HEK293 (cell line): ENCODE data around the gene NDN.

Experiments
- CTCF ChIA-PET: fragments of 350-600 bp; formaldehyde crosslinking; extraction: SDS; loops from one replicate; lab custom pipeline; 2021; ENCODE audit warnings: antibody characterized with exemption; lab: Yijun Ruan, JAX
- POLR2A ChIA-PET: fragments of 300-600 bp; formaldehyde crosslinking; extraction: SDS; loops from one replicate; lab custom pipeline; 2020; ENCODE audit warnings: antibody characterized with exemption, inconsistent platforms; lab: Yijun Ruan, JAX
- H3K27ac ChIP-seq: fragments of 200-500 bp; sonication (Bioruptor generic); 2 replicates; pipeline ENCODE4 v1.5.1; 2014; ENCODE audit warnings: low read depth, low read length, control low read depth, inconsistent platforms; ENCODE audit errors: extremely low read depth
- H3K36me3 ChIP-seq, 2 experiments: fragments of 200-500 bp in 1 of 2; sonication (Bioruptor generic) in 1 of 2; 1 replicate in 1 of 2; 2 replicates in 1 of 2; pipeline ENCODE4 v1.5.1; 2014 to 2017; ENCODE audit warnings: inconsistent platforms in 2 of 2, low read length in 2 of 2; ENCODE audit not compliant: control insufficient read depth in 2 of 2, insufficient read depth in 1 of 2
- H3K4me1 ChIP-seq: fragments of 200-500 bp; sonication (Bioruptor generic); 2 replicates; pipeline ENCODE4 v1.5.1; 2014; ENCODE audit warnings: mild to moderate bottlenecking, low read length, inconsistent platforms; ENCODE audit not compliant: control insufficient read depth, insufficient read depth
- H3K4me3 ChIP-seq: 2 replicates; pipeline ENCODE4 v1.5.1; 2011; ENCODE audit warnings: low read depth, mild to moderate bottlenecking, control low read depth, low read length, moderate library complexity
- H3K9me3 ChIP-seq: fragments of 200-500 bp; sonication (Bioruptor generic); 2 replicates; pipeline ENCODE4 v1.5.1; 2014; ENCODE audit warnings: low read depth, low read length, inconsistent platforms; ENCODE audit not compliant: control insufficient read depth, insufficient read depth
- GLI4 ChIP-seq: fragments of 450-650 bp; formaldehyde crosslinking; IDR thresholded peaks from 2 replicates; pipeline ENCODE4 v1.5.1; 2016; ENCODE audit warnings: missing biosample characterization, missing genetic modification characterization
- IKZF3 ChIP-seq: fragments of 450-650 bp; IDR thresholded peaks from 2 replicates; pipeline ENCODE4 v1.5.0; 2018; ENCODE audit warnings: missing biosample characterization, mild to moderate bottlenecking, missing genetic modification characterization, moderate library complexity
- SCRT1 ChIP-seq: fragments of 450-650 bp; formaldehyde crosslinking; IDR thresholded peaks from 2 replicates; pipeline ENCODE4 v1.5.1; 2016; ENCODE audit warnings: missing biosample characterization, missing genetic modification characterization, borderline replicate concordance
- TRIM28 ChIP-seq: IDR thresholded peaks from 2 replicates; pipeline ENCODE4 v1.6.1; 2011; ENCODE audit warnings: low read length, control low read depth, borderline replicate concordance
- ZBTB17 ChIP-seq: fragments of 450-650 bp; formaldehyde crosslinking; IDR thresholded peaks from 2 replicates; pipeline ENCODE4 v1.5.1; 2016; ENCODE audit warnings: missing biosample characterization, missing genetic modification characterization
- ZNF10 ChIP-seq: fragments of 450-650 bp; formaldehyde crosslinking; IDR thresholded peaks from 2 replicates; pipeline ENCODE4 v1.5.1; 2017; ENCODE audit warnings: missing biosample characterization, missing genetic modification characterization
- ZNF184 ChIP-seq: fragments of 450-650 bp; IDR thresholded peaks from 2 replicates; pipeline ENCODE4 v1.5.1; 2018; ENCODE audit warnings: missing biosample characterization, mild to moderate bottlenecking, missing genetic modification characterization
- ZNF248 ChIP-seq: fragments of 450-650 bp; formaldehyde crosslinking; IDR thresholded peaks from 2 replicates; pipeline ENCODE4 v1.5.1; 2017; ENCODE audit warnings: missing biosample characterization, missing genetic modification characterization
- ZNF585B ChIP-seq: fragments of 450-650 bp; formaldehyde crosslinking; IDR thresholded peaks from 2 replicates; pipeline ENCODE4 v1.5.1; 2016; ENCODE audit warnings: missing biosample characterization, missing genetic modification characterization
- ZNF596 ChIP-seq: fragments of 450-650 bp; IDR thresholded peaks from 2 replicates; pipeline ENCODE4 v1.5.0; 2018; ENCODE audit warnings: missing biosample characterization, mild to moderate bottlenecking, missing genetic modification characterization, moderate library complexity
- ZNF660 ChIP-seq: fragments of 450-650 bp; IDR thresholded peaks from 2 replicates; pipeline ENCODE4 v1.5.1; 2018; ENCODE audit warnings: missing biosample characterization, mild to moderate bottlenecking, missing genetic modification characterization
- ZNF670 ChIP-seq: fragments of 450-650 bp; formaldehyde crosslinking; IDR thresholded peaks from 2 replicates; pipeline ENCODE4 v1.5.1; 2016; ENCODE audit warnings: missing biosample characterization, missing genetic modification characterization, low read depth
- ZNF837 ChIP-seq: fragments of 450-650 bp; formaldehyde crosslinking; IDR thresholded peaks from 2 replicates; pipeline ENCODE4 v1.5.1; 2016; ENCODE audit warnings: missing biosample characterization, missing genetic modification characterization
- ZSCAN16 ChIP-seq: fragments of 450-650 bp; formaldehyde crosslinking; IDR thresholded peaks from 2 replicates; pipeline ENCODE4 v1.5.1; 2016; ENCODE audit warnings: missing biosample characterization, missing genetic modification characterization
- TF ChIP-seq, protein P1 (sequence below): fragments of 450-650 bp; formaldehyde crosslinking; IDR thresholded peaks from 2 replicates; pipeline ENCODE4 v1.5.1; 2017; ENCODE audit warnings: missing biosample characterization, missing genetic modification characterization
- TF ChIP-seq, protein P2 (sequence below): fragments of 450-650 bp; formaldehyde crosslinking; IDR thresholded peaks from 2 replicates; pipeline ENCODE4 v1.5.1; 2016; ENCODE audit warnings: missing biosample characterization, missing genetic modification characterization
- TF ChIP-seq, protein P3 (sequence below): fragments of 450-650 bp; formaldehyde crosslinking; IDR thresholded peaks from 2 replicates; pipeline ENCODE4 v1.5.1; 2016; ENCODE audit warnings: missing biosample characterization, missing genetic modification characterization
- TF ChIP-seq, protein P4 (sequence below): fragments of 450-650 bp; formaldehyde crosslinking; IDR thresholded peaks from 2 replicates; pipeline ENCODE4 v1.5.1; 2016; ENCODE audit warnings: missing biosample characterization, missing genetic modification characterization

The NDN gene, protein sequence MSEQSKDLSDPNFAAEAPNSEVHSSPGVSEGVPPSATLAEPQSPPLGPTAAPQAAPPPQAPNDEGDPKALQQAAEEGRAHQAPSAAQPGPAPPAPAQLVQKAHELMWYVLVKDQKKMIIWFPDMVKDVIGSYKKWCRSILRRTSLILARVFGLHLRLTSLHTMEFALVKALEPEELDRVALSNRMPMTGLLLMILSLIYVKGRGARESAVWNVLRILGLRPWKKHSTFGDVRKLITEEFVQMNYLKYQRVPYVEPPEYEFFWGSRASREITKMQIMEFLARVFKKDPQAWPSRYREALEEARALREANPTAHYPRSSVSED

DNA sequence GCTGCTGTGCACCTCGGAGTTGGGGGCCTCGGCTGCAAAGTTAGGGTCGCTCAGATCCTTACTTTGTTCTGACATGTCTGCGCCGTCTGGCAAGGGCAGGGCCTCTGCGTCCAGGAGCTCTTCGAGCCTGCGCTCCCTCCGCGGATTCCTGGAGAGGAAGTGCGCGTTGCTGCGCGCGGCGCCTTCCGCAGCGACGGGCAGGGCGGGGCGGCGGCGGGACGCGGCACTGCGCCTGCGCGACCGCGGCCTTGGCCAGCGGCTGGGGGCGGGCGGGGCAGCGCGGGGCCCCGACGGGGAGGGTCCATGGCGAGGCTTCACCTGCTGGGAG lies at the start of gene NDN:
Gene NDN, minus strand, starts transcription at position 163 of the 328 bp plus-strand sequence. Its CDS starts 88 bp downstream, at position 75.
- no peaks in the 10 kb centered on the region for H3K36me3 ChIP-seq
- TF ChIP-seq, protein P1, sequence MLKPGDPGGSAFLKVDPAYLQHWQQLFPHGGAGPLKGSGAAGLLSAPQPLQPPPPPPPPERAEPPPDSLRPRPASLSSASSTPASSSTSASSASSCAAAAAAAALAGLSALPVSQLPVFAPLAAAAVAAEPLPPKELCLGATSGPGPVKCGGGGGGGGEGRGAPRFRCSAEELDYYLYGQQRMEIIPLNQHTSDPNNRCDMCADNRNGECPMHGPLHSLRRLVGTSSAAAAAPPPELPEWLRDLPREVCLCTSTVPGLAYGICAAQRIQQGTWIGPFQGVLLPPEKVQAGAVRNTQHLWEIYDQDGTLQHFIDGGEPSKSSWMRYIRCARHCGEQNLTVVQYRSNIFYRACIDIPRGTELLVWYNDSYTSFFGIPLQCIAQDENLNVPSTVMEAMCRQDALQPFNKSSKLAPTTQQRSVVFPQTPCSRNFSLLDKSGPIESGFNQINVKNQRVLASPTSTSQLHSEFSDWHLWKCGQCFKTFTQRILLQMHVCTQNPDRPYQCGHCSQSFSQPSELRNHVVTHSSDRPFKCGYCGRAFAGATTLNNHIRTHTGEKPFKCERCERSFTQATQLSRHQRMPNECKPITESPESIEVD (tag by site-specific recombination), result no peak
- TF ChIP-seq SCRT1 (tag by site-specific recombination), result no peak
- TF ChIP-seq ZNF837, result no peak
- TF ChIP-seq TRIM28, result no peak
- no peak for TF ChIP-seq IKZF3 (tag by site-specific recombination)
- TF ChIP-seq ZBTB17 (tag by site-specific recombination), result no peak
- TF ChIP-seq, protein P2, sequence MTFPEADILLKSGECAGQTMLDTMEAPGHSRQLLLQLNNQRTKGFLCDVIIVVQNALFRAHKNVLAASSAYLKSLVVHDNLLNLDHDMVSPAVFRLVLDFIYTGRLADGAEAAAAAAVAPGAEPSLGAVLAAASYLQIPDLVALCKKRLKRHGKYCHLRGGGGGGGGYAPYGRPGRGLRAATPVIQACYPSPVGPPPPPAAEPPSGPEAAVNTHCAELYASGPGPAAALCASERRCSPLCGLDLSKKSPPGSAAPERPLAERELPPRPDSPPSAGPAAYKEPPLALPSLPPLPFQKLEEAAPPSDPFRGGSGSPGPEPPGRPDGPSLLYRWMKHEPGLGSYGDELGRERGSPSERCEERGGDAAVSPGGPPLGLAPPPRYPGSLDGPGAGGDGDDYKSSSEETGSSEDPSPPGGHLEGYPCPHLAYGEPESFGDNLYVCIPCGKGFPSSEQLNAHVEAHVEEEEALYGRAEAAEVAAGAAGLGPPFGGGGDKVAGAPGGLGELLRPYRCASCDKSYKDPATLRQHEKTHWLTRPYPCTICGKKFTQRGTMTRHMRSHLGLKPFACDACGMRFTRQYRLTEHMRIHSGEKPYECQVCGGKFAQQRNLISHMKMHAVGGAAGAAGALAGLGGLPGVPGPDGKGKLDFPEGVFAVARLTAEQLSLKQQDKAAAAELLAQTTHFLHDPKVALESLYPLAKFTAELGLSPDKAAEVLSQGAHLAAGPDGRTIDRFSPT (tag by site-specific recombination), result no peak
- no peak for TF ChIP-seq ZNF10
- no peak for TF ChIP-seq ZNF585B
- no peak for TF ChIP-seq ZNF670
- TF ChIP-seq ZNF660 (tag by site-specific recombination), result no peak
- TF ChIP-seq, protein P3, sequence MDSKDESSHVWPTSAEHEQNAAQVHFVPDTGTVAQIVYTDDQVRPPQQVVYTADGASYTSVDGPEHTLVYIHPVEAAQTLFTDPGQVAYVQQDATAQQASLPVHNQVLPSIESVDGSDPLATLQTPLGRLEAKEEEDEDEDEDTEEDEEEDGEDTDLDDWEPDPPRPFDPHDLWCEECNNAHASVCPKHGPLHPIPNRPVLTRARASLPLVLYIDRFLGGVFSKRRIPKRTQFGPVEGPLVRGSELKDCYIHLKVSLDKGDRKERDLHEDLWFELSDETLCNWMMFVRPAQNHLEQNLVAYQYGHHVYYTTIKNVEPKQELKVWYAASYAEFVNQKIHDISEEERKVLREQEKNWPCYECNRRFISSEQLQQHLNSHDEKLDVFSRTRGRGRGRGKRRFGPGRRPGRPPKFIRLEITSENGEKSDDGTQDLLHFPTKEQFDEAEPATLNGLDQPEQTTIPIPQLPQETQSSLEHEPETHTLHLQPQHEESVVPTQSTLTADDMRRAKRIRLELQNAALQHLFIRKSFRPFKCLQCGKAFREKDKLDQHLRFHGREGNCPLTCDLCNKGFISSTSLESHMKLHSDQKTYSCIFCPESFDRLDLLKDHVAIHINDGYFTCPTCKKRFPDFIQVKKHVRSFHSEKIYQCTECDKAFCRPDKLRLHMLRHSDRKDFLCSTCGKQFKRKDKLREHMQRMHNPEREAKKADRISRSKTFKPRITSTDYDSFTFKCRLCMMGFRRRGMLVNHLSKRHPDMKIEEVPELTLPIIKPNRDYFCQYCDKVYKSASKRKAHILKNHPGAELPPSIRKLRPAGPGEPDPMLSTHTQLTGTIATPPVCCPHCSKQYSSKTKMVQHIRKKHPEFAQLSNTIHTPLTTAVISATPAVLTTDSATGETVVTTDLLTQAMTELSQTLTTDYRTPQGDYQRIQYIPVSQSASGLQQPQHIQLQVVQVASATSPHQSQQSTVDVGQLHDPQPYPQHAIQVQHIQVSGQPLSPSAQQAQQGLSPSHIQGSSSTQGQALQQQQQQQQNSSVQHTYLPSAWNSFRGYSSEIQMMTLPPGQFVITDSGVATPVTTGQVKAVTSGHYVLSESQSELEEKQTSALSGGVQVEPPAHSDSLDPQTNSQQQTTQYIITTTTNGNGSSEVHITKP (tag by site-specific recombination), result no peak
- TF ChIP-seq, all 188 proteins: peak for 0
- ChIA-PET CTCF (no interaction called here), POLR2A (no interaction called here)
- Histone ChIP-seq H3K27ac (no peak within 1 kb of the TSS), H3K9me3 (no peaks in the 10 kb centered on the region), H3K4me1 (no peaks in the 10 kb centered on the region), H3K4me3 (no peak within 1 kb of the TSS)

DNA sequence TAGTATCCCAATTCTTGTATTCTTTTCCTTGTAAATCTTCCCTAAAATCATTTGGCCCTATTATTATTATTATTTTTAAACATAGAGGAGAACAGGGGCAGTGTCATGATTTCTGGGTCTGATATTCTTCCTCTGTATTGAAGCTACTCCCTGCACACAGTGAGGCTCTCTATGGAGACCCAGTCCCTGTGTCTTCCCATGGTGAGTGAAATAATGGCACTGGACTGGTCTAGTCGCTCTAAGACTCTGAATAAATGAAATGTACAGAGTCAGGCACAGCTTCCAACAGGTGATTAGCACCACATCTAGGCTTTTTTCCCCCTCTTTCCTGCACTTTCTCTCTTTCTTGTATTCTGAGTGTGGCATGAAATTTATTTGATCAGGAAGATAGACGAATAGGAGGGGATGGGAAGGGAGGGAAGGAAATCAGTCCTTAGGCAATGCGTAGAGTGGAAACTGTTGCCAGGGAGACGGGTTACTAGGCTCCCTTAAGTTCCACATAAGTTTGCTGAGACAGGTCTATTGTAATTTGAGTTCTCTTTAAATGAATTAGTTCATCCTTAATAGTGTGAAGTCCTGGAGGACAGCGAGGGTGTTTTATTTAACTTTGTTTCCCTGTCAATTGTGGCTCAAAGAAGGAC lies 49.0 kb upstream of the NDN start:
- CTCF ChIA-PET, result no interaction called here
- TF ChIP-seq ZNF248 (tag by site-specific recombination) (no peak), GLI4 (no peak), ZSCAN16 (tag by site-specific recombination) (no peak), ZNF596 (tag by site-specific recombination) (no peak), ZNF184 (no peak)
- TF ChIP-seq, protein P4, sequence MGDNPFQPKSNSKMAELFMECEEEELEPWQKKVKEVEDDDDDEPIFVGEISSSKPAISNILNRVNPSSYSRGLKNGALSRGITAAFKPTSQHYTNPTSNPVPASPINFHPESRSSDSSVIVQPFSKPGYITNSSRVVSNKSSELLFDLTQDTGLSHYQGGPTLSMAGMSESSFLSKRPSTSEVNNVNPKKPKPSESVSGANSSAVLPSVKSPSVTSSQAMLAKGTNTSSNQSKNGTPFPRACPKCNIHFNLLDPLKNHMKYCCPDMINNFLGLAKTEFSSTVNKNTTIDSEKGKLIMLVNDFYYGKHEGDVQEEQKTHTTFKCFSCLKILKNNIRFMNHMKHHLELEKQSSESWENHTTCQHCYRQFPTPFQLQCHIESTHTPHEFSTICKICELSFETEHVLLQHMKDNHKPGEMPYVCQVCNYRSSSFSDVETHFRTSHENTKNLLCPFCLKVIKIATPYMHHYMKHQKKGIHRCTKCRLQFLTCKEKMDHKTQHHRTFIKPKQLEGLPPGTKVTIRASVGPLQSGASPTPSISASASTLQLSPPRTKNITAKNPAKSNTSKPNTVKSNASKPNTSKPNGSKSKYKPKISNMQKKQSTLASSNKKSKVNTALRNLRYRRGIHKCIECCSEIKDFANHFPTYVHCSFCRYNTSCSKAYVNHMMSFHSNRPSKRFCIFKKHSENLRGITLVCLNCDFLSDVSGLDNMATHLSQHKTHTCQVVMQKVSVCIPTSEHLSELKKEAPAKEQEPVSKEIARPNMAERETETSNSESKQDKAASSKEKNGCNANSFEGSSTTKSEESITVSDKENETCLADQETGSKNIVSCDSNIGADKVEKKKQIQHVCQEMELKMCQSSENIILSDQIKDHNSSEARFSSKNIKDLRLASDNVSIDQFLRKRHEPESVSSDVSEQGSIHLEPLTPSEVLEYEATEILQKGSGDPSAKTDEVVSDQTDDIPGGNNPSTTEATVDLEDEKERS, result no peak
- Histone ChIP-seq H3K36me3 (no peaks in the 10 kb centered on the region), H3K4me1 (no peaks in the 10 kb centered on the region), H3K4me3 (no peak overlapping the region), H3K9me3 (no peaks in the 10 kb centered on the region), H3K27ac (no peak overlapping the region)
- POLR2A ChIA-PET, result no interaction called here
